HL-60 (cell line): ENCODE measurements around the gene PEG3.

Experiments used
- GABPA ChIP-seq: IDR thresholded peaks from 2 replicates; pipeline ENCODE4 v1.6.1; 2012; ENCODE audit warnings: low read depth
- POLR2AphosphoS5 ChIP-seq: IDR thresholded peaks from 2 replicates; pipeline ENCODE4 v1.6.1; 2012; ENCODE audit warnings: low read depth
- TF ChIP-seq, protein P1 (sequence below): IDR thresholded peaks from one replicate; pipeline ENCODE4 v1.5.1; 2011; ENCODE audit warnings: low read length, control low read depth, inconsistent platforms; ENCODE audit not compliant: insufficient read depth
- TF ChIP-seq, protein P2 (sequence below): IDR thresholded peaks from 2 replicates; pipeline ENCODE4 v1.6.1; 2012; ENCODE audit warnings: low read depth; ENCODE audit not compliant: insufficient replicate concordance

DNA sequence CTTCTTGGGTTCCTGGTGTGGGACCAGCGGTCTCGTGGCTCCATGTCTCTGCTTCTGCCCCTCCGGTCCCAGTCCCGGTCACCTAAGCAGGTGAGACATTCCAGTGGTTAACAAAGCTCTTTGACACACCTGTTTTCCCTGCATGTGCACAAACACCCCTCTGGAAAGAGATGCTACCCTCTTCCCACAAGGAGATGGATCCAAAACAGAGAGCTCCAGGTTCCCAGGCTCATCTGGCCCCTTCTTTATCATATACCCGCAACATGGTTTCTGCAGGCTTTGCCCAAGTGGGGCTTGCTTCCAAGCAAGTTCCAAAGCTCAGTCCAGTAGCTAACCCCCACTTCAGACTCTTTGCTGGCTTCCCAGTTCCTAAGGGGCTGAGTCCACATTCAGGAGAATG is 17.8 kb downstream of the PEG3 start:
- TF ChIP-seq, protein P1, sequence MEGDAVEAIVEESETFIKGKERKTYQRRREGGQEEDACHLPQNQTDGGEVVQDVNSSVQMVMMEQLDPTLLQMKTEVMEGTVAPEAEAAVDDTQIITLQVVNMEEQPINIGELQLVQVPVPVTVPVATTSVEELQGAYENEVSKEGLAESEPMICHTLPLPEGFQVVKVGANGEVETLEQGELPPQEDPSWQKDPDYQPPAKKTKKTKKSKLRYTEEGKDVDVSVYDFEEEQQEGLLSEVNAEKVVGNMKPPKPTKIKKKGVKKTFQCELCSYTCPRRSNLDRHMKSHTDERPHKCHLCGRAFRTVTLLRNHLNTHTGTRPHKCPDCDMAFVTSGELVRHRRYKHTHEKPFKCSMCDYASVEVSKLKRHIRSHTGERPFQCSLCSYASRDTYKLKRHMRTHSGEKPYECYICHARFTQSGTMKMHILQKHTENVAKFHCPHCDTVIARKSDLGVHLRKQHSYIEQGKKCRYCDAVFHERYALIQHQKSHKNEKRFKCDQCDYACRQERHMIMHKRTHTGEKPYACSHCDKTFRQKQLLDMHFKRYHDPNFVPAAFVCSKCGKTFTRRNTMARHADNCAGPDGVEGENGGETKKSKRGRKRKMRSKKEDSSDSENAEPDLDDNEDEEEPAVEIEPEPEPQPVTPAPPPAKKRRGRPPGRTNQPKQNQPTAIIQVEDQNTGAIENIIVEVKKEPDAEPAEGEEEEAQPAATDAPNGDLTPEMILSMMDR = no peak
- TF ChIP-seq POLR2AphosphoS5 (no peak), GABPA (no peak)
- TF ChIP-seq, protein P2, sequence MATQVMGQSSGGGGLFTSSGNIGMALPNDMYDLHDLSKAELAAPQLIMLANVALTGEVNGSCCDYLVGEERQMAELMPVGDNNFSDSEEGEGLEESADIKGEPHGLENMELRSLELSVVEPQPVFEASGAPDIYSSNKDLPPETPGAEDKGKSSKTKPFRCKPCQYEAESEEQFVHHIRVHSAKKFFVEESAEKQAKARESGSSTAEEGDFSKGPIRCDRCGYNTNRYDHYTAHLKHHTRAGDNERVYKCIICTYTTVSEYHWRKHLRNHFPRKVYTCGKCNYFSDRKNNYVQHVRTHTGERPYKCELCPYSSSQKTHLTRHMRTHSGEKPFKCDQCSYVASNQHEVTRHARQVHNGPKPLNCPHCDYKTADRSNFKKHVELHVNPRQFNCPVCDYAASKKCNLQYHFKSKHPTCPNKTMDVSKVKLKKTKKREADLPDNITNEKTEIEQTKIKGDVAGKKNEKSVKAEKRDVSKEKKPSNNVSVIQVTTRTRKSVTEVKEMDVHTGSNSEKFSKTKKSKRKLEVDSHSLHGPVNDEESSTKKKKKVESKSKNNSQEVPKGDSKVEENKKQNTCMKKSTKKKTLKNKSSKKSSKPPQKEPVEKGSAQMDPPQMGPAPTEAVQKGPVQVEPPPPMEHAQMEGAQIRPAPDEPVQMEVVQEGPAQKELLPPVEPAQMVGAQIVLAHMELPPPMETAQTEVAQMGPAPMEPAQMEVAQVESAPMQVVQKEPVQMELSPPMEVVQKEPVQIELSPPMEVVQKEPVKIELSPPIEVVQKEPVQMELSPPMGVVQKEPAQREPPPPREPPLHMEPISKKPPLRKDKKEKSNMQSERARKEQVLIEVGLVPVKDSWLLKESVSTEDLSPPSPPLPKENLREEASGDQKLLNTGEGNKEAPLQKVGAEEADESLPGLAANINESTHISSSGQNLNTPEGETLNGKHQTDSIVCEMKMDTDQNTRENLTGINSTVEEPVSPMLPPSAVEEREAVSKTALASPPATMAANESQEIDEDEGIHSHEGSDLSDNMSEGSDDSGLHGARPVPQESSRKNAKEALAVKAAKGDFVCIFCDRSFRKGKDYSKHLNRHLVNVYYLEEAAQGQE = no peak
